Cardiac septum (tissue), 1 donor: ENCODE measurements around the gene IFNL3. TPM values are rescaled to one million over a fixed set of nuclear protein-coding genes. Genes with fewer than 3 reads are reported as not detected.
"Not testable (repeated sequence)": the region's sequence is repeated elsewhere in the genome, so short reads cannot be mapped to it uniquely, and the experiment has no call there.

Experiments
- DNase-seq: peaks from one replicate; pipeline ENCODE4 v3.0.0-alpha.2; 2020; ENCODE audit warnings: low spot score
- intact Hi-C: fragments of 100-400 bp; cut with DNase I; formaldehyde crosslinking; loops from one replicate; pipeline ENCODE4 v1.14.0; 2022
- total RNA-seq: library from RNA; stranded (reverse); fragmentation: NEBNext Ultra II Directional; extraction: Animal tissue kit (Norgen Biotek cat#: 25700); gene quantifications from one replicate; pipeline ENCODE4 v1.2.1, GENCODE V29; 2021
- donor health status: DM: no; HTN: no; CAD: no.

IFNL3 gene
- total RNA-seq, 1 donor from 2014 or later: not detected

DNA sequence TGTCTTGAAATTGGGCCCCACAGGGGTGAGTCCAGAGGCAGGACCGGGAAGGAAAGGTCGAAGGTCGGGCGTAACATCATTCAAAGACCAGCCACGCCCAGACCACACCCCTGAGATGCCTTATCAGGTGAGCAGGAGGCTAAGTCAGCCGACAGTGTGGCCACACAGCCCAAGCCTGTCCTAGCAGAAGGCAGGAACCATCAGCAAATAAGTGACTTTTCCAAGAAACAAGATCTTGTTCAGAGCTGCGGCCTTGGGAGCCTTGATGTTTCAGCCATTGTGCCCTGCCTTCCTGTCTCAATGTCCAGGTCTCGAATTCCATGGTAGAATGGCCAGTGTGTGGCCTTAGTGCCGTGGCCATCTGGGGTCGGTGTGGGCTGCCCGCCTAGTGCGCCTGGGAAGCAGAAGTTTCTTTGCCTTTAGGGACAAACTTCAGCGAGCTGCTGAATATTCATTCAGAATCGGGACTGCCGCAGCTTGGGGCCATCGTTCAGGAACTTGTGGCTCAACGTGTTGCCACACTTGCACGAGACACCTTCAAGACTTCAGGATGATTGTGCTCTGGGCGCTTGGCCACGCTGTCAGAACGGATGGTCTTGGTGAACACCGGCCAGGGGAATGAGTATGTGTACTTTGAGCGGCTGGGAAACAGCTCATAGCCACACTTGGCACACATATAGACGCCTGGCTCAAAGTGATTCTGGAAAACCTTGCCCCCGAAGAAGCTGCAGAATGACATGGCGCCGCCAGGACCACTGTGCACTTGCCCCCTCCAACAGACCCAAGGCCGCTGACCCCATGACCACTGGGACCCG, 9.9 kb upstream of the IFNL3 start:
- no peak for DNase-seq
- intact Hi-C loops: no loop called here

DNA sequence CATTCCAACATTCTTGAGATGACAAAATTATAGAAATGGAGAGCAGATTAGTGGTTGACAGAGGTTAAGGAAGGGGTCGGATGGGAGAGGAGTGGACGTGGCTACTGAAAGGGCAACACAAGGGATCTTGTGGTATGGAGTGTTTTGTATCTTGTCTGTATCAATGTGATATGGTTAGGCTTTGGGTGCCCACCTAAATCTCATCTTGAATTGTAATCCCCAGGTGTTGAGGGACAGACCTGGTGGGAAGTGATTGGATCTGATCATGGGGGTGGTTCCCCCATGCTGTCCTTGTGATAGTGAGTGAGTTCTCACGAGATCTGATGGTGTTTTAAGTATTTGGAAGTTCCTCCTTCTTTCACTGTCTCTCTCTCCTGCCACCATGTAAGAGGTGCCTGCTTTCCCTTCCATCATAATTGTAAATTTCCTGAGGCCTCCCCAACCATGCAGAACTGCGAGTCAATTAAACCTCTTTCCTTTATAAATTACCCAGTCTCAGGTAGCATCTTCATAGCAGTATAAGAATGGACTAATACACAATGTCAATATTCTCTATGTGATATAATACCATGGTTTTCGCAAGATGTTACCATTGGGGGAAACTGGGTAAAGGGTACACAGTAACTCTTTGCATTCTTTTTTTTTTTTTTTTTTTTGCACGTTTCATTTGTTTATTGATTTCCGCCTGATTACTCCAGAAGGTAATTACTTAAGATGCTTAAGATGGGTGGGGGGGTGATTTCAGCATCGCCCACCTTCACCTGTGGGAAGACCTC, 8.8 kb upstream of the IFNL3 start:
- no peak for DNase-seq

DNA sequence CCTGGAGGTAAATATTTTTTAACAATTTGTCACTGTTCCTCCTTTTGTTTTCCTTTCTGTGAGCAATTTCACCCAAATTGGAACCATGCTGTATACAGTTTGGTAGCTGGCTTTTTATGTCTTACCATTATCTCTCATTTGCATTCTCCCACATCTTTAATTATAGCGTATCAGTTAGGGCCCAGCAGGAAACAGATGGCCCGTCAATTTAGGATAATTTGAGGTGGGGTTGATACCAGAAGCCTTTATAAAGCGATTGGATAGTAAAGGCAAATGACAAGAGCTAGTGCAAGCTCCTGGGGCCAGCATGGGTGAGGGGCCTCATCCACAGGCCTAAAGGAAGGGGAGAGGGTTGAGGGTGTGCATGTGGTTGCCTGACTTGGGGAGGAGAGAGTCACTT, 7.7 kb upstream of the IFNL3 start:
- intact Hi-C loops: no loop called here
- DNase-seq: no peak

More for the DNA sequence above, 8.8 kb upstream of the IFNL3 start:
- intact Hi-C loops: no loop called here

DNA sequence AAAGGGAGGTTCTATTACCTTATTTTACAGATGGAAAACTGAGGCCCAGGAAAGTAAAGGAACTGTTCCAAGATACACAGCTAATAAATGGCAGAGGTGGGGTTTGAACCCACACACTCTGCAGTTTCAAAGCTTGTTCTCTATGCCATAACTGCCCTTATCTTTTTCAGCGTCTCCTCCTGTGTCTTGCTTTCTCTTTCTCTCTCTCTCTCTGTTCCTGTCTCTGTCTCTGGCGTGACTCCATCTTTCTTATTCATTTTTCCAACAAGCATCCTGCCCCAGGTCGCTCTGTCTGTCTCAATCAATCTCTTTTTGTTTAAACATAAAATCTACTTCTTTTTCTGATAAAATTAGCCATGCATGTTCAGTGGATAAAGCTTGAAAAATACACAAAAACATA, 7.0 kb upstream of the IFNL3 start:
- DNase-seq: no peak
- intact Hi-C loops: no loop called here

DNA sequence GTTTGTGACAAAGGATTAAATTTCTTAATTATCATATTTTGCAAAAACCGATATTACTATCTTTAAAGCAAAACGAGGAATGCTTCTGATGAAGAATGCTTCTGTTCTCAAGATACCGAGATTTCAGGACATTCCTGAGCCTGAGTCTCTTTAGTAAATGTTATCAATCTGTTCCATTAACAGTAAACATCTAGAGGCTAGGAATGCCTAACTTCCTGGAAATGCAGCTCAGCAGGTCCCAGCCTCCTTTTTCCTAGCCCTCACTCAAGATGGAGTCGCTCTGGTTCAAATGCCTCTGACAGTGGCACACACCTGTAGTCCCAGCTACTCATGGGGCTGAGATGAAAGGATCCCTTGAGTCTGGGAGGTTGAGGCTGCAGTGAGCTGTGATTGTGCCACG, 6.3 kb upstream of the IFNL3 start:
- intact Hi-C loops: no loop called here
- DNase-seq: no peak

DNA sequence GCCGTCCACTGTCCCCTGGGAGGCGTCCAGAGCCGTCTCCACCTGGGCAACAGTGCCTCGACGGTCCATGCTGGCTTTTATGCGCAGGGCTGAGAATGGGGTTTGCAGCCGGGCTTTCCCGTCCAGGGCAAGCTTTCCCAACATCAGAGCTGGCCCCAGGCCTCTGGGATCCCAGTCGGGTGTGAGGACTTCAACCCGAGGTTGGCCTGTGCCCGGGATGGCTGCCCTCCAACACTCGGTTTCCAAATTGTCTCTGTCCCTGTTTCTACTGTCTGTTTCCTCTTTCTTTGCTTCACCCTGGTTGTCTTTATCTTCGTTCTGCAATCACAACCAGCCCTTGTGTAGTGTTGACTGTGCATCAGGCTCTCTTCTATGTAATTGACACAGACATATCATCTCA, 4.0 kb upstream of the IFNL3 start, which contains the start of gene IFNL4:
TSS of gene IFNL4 (minus strand) at position 51 of the 400 bp plus-strand sequence.
- intact Hi-C loops: no loop called here
- DNase-seq: no peak

DNA sequence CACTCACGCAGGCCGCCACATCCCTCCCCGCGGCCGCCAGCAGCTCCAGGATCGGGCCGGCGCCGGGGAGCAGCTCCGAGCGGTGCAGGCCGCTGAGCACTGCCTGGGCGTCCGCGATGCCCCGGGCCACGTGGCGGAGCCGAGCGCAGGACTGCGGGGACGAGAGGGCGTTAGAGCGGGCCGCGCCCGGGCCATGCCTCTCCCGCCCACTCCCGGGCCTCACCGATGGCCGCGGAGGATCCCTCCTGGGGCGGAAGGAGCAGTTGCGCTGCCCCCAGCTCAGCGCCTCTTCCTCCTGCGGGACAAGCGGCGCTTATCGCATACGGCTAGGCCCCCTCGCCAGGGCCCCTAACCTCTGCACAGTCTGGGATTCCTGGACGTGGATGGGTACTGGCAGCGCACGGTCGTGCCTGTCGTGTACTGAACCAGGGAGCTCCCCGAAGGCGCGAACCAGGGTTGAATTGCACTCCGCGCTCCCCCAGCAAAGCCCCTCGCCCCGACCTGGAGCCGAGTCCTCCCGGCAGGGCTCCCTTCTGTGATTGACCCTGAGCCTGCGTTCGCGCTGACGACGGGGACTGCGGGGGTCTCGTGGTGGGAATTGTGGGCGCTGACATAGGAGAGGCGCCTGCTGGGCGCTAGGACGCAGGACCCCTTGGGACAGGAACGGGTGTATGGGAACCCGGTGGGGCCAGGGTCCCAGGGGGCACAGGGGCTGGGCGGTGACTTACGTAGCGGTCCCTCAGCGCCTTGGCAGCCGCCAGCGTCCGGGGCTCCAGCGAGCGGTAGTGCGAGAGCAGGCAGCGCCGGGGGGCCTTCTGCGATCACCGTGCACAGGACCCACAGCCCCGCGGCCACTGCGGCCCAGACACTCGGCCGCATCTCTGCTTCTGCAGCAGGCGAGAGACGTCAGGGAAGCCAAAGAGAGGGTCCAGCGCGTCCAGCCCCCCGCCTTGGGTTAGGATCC, 3.2 kb upstream of the IFNL3 start:
- intact Hi-C loops: no loop called here
- DNase-seq: no peak

DNA sequence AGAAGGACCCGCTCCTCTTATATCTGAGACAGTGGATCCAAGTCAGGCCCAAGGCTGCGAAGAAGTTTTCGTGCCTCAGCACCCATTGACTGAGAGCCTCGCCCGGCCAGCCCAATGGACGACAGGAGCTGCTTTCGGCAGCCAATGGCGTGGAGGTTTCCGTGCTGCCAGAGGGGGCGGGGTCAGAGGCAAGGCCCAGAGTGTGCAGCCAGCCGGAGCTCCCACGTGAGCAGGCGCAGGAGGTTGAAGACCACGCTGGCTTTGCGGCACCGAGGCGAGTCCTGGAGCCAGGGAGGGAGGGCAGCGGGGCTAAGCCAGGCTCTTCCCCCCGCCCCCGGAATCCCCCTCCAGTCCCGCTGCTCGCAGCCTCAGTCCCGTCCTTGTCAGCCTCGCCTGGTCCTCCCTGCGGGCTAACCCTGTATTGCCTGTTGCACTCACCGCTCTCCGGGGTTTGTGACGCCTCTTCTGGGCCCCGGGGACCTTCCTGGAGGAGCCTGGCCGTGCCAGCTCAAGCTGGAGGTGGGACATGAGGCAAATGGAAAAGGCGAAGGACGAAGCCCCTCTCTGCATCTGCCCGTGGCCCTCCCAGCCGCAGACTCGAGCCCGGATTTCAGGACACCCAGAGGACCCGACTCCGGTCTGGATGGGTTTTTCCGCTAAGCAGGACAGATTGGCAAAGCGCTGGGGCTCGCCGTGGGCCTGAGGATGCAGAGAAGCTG, 2.3 kb upstream of the IFNL3 start:
- intact Hi-C loops: no loop called here
- no peak for DNase-seq

DNA sequence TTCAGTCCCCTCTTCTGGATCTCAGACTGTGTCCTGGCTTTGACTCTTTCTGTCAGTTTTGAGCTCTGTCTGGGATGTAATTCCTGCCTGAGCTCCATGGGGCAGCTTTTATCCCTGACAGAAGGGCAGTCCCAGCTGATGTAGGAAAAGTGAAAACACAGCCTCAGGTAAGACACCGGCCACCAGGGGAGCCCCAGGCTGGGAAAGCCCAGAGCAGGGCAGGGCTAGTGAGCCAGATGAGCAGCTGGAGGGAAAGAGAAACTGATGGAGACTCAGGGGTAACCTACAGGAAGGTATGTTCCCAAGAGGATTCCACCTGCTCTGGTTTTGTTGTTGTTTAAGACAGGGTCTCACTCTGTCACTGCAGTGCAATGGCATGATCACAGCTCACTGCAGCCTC, 360 bp upstream of the IFNL3 start:
- DNase-seq, intact Hi-C loops: not testable (repeated sequence)

DNA sequence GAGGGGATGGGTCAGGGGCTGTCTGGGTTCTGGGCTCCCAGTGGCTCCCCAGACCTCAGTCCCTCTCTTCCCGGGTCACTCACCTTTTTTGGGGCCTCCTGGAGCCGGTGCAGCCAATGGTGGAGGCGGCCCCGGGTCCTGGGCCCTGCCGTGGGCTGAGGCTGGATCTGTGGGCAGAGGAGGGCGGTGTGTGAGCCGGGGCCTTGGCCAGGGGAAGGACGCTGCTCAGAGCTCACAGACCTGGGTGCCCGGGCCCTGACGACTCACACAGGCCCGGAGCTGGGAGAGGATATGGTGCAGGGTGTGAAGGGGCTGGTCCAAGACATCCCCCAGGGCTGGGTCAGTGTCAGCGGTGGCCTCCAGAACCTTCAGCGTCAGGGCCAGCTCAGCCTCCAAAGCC, 1.1 kb downstream of the IFNL3 start:
- DNase-seq, intact Hi-C loops: not testable (repeated sequence)

DNA sequence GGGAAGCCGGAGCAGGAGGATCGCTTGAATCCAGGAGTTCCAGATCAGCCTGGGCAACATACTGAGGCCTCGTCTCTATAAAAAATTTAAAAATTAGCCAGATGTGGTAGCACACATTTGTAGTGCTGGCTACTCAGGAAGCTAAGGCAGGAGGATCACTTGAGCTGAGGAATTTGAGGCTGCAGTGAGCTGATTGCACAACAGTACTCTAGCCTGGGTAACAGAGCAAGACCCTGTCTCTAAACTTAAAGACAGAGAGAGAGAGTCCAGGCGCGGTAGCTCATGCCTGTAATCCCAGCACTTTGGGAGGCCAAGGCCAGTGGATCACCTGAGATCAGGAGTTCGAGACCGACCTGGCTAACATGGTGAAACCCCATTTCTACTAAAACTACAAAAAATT, 4.4 kb downstream of the IFNL3 start:
- DNase-seq: no peak
- intact Hi-C loops: no loop called here

DNA sequence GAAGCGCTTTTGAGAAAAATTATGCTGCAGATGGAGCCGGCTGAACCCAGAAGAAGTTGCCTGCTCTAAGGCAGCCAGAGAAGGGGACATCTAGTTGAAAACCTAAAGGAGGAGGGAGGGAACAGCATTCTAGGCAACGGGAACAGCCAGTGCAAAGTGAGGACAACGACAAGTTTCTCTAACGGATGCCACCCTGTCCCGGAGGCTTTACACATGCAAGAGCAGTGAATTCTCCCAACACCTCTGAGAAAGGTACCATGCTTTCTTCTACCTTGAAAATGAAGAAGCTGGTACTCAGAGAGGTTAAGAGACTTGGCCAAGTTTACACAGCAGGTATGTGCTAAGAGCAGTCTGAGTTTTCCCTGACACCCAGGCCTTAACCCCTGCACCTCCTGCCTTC, 5.9 kb downstream of the IFNL3 start:
- DNase-seq: no peak
- intact Hi-C loops: no loop called here

DNA sequence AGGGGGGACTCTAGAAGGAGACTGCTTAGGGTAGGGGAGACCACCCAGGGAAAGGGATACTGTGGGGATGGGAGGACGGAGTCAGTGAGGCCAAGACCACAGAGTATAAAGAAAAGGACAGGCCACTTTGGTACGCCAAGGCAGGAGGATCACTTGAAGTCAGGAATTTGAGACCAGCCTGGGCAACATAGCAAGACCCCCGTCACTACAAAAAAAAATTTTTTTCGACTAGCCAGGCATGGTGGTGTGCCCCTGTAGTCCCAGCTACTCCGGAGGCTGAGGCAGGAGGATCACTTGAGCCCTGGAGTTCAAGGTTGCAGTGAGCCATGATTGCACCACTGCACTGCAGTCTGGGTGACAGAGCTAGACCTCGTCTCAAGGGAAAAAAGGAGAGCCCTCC, 6.6 kb downstream of the IFNL3 start:
- intact Hi-C loops: no loop called here
- no peak for DNase-seq

DNA sequence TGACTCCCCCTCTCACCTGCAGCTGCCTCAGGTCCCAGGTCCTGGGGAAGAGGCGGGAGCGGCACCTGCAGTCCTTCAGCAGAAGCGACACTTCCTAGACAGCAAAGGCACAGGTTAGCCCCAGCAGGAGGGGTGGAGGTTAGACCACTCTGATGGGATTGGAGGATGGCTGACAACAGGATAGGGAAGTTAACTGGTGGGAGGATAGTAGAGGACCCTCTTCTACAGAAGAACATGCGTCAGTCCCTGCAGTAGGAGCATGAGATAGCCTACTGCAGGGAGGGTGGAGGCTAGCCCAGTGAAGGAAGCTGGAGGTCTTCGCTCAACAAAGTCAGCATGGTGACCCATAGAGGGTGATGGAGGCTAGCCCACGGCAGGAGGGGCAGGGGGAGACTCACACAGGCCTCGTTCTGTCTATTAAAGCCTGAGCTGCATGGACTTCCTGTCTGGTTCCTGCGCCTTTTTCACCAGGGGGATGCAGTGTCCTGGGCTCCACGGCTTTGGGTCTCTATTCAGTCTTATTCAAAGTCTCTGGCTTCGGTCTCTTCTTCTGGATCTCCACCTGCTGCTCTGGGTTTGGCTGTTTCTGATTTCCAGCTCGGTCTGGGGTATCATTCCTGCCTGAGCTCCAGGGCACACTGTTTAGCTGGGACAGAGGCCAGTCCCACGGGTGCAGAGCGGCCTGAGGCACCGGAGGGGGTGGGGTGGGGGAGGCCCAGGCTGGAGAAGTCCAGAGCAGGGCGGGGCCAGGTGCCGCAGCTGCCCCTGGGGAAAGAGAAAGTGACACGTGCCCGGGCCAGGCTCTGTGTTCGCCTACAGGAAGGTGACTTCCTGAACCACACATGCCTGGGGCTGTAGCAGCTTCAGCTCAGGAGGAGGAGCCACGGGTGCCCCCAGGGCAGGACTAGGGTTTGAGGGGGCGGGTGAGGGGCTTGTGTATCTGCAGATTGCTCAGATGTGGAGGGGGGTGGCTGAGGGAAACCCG, 7.3 kb downstream of the IFNL3 start:
- intact Hi-C loops: no loop called here
- no peak for DNase-seq

DNA sequence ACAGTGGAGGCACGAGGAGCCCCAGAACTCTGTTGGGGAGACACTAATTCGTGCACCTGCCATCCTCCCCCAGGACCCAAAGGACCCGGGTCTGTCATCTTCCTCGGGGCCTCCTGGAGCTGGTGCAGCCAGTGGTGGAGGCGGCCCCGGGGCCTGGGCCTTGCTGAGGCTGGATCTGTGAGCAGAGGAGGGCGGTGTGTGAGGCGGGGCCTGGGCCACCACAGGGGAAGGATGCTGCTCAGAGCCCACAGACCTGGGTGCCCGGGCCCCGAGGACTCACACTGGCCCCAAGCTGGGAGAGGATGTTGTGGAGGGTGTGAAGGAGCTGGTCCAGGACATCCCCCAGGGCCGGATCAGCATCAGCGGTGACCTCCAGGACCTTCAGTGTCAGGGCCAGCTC, 8.3 kb downstream of the IFNL3 start:
- intact Hi-C loops: no loop called here

DNA sequence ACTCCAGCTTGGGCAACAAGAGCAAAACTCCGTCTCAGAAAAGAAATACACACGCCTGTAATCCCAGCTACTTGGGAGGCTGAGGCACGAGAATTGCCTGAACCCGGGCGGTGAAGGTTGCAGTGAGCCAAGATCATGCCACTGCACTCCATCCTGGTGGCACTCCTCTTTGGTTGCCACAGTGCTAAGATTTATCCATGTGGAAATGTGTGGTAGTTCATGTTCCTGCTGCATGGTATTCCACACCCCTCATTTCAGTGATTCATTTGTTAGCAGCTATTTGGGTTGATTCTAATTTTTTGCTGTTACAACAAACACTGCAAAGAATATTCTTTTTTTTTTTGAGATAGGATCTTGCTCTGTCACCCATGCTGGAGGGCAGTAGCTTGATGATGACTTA, 12.1 kb downstream of the IFNL3 start:
- intact Hi-C loops: no loop called here
- DNase-seq: no peak

More for the DNA sequence above, 8.3 kb downstream of the IFNL3 start:
- DNase-seq: no peak

DNA sequence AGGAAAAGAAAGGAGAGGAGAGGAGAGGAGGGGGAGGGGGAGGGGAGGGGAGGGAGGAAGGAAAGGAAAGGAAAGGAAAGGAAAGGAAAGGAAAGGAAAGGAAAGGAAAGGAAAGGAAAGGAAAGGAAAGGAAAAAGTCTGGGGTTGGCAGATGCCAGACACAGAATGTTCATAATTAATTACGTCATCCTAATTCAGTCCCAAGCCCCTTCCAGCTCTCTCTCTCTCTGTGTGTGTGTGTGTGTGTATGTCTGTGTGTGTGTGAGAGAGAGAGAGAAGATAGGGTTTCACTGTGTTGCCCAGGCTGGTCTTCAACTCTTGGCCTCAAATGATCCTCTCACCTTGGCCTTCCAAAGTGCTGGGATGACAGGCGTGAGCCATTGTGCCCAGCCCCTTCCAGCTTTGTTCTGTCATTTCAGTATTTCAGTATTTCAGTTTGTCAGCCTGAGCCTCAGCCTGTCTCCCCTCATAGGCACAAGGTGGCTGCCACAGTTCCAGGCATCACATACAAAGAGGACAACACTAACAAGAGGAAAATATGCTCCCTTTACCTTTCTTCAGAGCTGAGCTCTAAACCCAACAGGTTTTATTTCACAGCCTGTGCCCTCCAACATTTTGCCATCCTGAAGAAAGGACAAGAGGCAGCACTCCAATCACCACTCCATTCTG, 14.6 kb downstream of the IFNL3 start:
- no peak for DNase-seq
- intact Hi-C loops: no loop called here

DNA sequence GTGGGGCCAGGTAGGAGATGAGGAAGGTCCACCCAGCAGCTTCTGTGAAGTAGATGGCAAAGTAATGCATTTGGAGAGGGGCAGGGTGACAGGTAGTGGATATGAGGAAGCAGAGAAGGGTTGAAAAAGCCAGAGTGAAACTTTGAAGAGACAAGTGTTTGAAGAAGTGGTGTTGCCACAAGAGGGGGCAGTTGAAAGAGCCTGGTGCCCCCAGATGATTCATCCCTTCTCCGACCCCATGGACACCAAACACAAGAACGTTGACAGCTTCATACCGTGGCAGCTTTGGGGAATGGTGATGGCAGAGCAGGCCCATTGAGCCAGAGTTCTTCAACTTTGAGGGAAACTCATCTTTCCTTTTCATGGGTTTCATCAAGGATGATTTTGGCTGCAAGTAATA, 19.9 kb downstream of the IFNL3 start:
- DNase-seq: no peak
- intact Hi-C loops: no loop called here
